ENCODE data around the gene HCLS1. TPM values are rescaled to one million over a fixed set of nuclear protein-coding genes. Genes with fewer than 3 reads are reported as not detected.
A peak's percentile ranks its signal among the peaks of the same experiment; 100 is the strongest.

HCLS1 gene, protein sequence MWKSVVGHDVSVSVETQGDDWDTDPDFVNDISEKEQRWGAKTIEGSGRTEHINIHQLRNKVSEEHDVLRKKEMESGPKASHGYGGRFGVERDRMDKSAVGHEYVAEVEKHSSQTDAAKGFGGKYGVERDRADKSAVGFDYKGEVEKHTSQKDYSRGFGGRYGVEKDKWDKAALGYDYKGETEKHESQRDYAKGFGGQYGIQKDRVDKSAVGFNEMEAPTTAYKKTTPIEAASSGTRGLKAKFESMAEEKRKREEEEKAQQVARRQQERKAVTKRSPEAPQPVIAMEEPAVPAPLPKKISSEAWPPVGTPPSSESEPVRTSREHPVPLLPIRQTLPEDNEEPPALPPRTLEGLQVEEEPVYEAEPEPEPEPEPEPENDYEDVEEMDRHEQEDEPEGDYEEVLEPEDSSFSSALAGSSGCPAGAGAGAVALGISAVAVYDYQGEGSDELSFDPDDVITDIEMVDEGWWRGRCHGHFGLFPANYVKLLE
- 10 to 100 TPM; 64.7 to 99.3 (median 83.0) TPM for total RNA-seq

DNA sequence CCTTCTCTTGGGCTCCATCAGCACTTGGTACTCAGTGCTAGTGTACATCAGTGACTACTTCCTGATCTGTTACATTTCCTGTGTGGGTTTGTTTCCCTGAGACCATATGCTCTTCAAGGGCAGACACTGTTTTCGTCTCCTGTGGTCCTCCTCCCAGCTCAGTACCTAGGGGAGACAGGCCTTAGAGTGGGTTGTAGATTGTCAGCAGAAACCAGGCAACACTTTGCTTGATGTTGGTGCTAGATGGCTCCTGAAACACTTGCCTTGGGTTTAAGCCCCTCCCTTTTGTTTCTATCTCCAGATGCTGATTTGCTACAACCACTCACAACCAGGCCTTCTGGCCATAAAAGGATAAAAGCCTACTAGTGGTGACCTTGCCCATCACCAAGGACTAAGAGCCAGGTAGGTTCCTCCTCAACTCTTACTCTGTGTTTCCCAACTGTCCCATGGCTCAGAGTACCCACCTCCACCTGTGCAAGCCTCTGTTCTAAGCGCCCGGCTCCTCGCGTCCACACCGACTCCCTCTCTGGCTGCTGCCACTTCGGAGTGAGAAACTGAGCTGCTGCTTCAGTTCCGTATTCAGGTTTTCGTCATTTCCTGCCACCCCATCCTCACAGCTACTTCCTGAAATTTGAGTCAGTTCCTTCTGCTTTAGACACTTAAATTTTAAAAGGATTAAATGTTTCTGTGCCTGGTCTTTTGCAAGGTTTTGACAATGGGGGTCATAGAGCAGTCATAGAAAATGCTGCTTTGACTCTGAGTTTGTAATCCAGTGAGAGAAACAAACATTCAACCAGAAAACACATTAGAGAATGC is at the start of gene HCLS1:
Gene HCLS1 (minus strand): TSS at position 548 of the 816 bp plus-strand sequence. CDS start 2,556 bp downstream, outside the sequence.
- DNase-seq (ENCODE audit: low spot score in 2 of 2) = peak; percentile 19 to 41
- Histone ChIP-seq H3K4me1 (peaks cover 0 to 10% (median 0%) of the 10 kb centered on the region in 4 donors), H3K9me3 (no peaks in the 10 kb centered on the region), H3K36me3 (peaks cover 0 to 40% (median 4%) of the 10 kb centered on the region in 3 donors), H3K27ac (peak within 1 kb of the TSS in 3 of 4 donors; percentile 65 to 85 (median 71)), H3K4me3 (peak within 1 kb of the TSS in 3 of 4 donors; percentile 7 to 50 (median 41)), H3K27me3 (no peaks in the 10 kb centered on the region)
- 64 to 72% methylated on average over 9 of the region's 9 CpGs for WGBS, 2 donors
- TF ChIP-seq POLR2A (IDR thresholded peaks at IDR 0.05) (peak in 1 of 2 donors; percentile 30), EP300 (IDR thresholded peaks at IDR 0.05) (peak in 1 of 2 donors; percentile 66), CTCF (IDR thresholded peaks at IDR 0.05) (no peak)

GRCh38 chr3:121710347-121710746 is 49.6 kb upstream of the HCLS1 start:
- no peaks in the 10 kb centered on the region for H3K27me3 ChIP-seq
- no peaks in the 10 kb centered on the region for H3K9me3 ChIP-seq
- no peak for TF ChIP-seq CTCF (IDR thresholded peaks at IDR 0.05)
- TF ChIP-seq EP300 (IDR thresholded peaks at IDR 0.05) = no peak
- no peak for TF ChIP-seq POLR2A (IDR thresholded peaks at IDR 0.05)
- peaks cover 0 to 83% (median 0%) of the 10 kb centered on the region in 3 donors for H3K36me3 ChIP-seq
- H3K4me1 ChIP-seq = no peaks in the 10 kb centered on the region
- DNase-seq (ENCODE audit: low spot score in 2 of 2) = no peak
- H3K27ac ChIP-seq = no peak overlapping the region
- 95 to 100% methylated on average over 1 of the region's 1 CpG for WGBS, 2 donors
- H3K4me3 ChIP-seq = no peak overlapping the region

- no peak for DNase-seq (ENCODE audit: low spot score in 2 of 2)
- H3K27me3 ChIP-seq = no peaks in the 10 kb centered on the region
- WGBS, 2 donors = 97 to 99% methylated on average over 2 of the region's 2 CpGs
- no peaks in the 10 kb centered on the region for H3K4me1 ChIP-seq
- peaks cover 0 to 81% (median 0%) of the 10 kb centered on the region in 3 donors for H3K36me3 ChIP-seq
- no peak overlapping the region for H3K27ac ChIP-seq
- no peak for TF ChIP-seq EP300 (IDR thresholded peaks at IDR 0.05)
- no peak for TF ChIP-seq CTCF (IDR thresholded peaks at IDR 0.05)
- peaks cover 0 to 10% (median 0%) of the 10 kb centered on the region in 4 donors for H3K9me3 ChIP-seq
- H3K4me3 ChIP-seq = no peak overlapping the region
Measured at GRCh38 chr3:121707531-121708273, 47.0 kb upstream of the HCLS1 start.

GRCh38 chr3:121705541-121705940 is 44.8 kb upstream of the HCLS1 start:
- no peak for DNase-seq (ENCODE audit: low spot score in 2 of 2)
- Histone ChIP-seq H3K4me1 (no peaks in the 10 kb centered on the region), H3K9me3 (peaks cover 0 to 10% (median 0%) of the 10 kb centered on the region in 4 donors), H3K27me3 (no peaks in the 10 kb centered on the region), H3K36me3 (peaks cover 0 to 82% (median 0%) of the 10 kb centered on the region in 3 donors), H3K4me3 (no peak overlapping the region), H3K27ac (no peak overlapping the region)
- TF ChIP-seq CTCF (IDR thresholded peaks at IDR 0.05) (no peak), EP300 (IDR thresholded peaks at IDR 0.05) (no peak), POLR2A (IDR thresholded peaks at IDR 0.05) (no peak)
- 94 to 97% methylated on average over 5 of the region's 5 CpGs for WGBS, 2 donors

All from tibial nerve (tissue), 4 donors.